ENCODE measurements around the gene SBSN.

The SBSN gene

DNA sequence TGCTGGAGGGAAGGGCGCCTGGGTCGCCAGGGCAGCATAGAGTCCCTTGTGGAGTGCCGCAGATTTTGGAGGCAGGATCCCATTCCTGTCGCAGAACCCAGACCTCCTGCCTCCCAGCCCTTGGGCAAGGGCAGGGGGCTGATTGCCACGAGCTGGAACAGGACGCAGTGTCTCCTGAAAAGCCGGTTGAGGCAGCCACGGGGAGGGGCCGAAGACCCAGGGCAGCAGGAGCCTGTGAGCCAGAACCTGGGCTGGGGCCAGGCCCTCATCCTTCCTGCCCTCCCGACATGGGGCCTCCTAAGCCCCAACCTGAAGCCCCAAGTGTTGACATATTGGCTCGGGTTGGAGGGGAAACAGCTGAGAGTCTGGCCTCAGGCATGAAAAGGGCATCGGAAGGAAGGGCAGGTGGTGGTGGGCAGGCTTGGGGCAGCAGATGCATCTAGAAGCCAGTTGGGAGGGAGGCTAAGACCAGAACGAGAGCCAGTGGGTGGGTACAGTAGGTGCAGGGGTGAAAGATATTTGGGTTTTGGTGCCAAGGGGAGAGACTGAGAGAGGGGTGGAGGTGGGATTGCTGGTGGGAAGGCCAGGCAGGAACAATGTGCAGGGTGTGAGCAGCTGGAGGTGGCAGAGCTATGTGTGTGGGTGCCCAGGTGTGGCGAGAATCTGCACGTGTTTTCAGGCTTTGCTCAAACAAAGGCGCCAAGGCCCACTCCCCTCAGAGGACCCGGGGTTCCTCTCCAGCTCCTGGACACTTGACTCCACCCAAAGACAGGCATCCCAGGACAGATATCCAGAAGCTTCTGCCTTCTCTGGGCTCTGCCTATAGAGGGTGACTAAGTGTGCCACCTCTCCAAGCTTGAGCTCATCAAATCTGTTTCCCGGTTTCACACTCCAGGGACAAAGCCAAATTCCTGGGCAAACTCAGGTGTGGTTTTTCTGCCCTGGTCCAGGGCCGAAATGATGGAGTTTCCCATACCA is 1.4 kb upstream of the SBSN start:
- no peak for DNase-seq

DNA sequence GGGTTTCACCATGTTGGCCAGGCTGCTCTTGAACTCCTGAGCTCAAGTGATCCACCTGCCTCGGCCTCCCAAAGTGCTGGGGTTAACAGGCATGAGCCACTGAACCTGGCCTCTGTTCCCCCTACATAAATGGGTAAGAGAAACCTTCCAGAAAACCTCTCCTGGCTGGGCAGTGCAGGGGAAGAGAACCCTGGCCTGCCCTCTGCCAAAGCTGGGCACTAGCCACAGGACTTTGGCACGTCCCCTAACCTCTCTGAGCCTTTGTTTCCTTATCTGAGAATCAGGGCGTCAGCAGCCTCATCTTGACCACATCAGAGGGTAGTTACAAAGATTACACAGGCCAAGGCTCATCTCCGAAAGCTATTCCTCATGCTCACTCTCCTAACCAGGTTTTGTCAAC is 2.2 kb downstream of the SBSN start:
- no peak for DNase-seq

DNA sequence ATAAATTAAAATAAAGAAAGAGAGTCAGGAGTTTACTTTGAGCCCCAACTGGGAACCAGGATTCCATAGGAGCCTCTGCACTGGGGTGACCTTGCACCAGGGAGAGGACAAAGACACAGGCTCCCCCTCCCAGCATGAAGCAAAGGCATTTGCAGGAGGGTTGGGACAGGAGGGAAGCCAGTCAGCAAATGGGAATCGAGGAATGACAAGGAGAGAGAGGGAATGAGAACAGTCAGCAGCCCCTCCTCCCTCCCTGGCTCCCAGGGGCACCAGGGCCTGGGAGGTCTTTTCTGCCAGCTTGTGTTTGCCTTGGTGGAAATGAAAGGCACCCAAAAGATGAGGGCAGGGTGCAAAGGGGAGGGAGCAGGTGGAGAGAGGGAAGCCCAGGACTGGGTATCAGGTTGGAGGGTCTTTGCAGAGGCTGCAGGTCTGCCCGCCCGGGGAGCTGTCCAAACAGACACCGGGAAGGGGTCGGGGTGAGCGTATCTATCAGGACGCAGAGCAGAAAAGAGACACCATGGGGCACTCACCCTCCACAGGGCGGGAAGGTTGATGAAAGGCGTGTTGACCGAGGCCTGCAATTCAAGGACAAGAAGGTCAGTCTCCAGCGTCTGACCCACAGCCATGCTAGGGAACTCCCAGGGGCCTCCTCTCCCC is 3.8 kb downstream of the SBSN start:
- DNase-seq: no peak

DNA sequence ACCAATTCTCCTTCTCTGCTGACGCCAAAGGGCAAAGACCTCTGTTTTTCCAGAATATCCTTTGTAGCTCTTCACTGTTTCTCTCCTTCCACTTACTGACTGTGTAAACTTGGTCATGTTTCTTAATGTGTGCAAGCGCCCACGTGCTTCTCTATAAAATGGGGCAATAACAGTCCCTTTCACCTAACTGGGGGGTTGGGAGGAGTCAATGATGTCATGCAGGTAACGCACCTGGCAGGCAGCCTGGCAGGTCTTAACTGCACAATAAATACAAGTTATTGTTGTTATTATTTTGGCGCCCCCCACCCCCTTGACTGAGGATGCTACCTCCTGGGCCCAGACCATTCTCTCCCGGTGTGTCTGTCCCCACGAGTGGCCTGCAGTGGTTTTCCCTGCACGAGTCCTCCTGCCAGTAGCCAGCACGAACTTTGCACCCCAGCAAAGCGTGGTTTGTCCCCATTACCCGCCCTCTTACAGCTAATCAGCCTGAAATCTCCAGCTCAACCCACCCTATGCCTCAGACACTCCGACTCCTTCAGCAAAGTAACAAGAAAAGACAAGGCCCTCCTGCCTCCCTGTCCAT is 5.3 kb downstream of the SBSN start:
- DNase-seq: no peak

DNA sequence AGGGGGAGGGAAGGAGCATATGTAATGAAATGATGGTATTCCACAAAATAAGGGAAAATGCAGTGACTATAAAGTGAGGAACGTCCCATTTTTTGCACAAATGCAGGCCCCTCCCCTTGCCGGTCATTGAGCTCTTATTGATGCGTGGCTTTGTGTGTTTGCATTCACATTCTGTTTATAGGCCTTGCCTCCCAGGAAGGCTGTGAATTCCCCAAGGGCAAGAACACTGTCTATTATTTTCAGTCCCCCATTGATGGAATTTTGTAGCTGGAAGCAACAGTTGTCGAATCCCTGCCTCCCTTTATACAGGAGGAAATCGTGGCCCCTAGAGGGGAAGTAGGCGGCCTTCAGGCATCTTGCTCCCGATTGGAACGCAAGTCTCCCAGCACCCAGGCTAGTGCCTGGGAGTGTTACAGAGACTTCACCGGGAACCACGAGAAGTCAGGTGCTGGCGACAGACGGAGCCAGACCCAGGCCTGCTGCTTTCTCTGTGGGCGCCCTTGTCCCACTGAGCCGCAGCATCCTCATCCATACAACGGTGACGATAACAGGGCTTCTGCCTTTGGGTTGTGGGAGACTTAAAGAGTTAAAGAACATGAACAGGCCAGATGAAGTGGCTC is 6.9 kb downstream of the SBSN start:
- no peak for DNase-seq

DNA sequence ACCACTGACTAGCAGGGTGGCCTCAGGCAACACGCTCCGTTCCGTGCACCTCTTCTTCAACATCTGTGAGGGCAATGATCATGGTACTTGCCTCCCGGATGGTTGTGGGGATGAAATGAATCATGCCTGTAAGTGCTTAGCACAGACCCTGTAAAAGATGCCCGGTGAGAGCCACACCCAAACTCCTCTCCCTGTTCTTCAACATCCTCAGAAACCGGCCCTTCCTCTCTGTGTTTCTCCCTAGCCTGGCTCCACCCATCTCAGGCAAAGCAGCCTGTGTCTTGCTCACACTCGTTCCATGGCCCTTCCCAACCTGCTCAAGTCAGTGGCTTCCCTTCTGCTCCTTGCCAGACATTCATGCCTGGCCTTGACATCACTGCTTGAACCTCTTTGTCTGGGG is 8.8 kb downstream of the SBSN start:
- no peak for DNase-seq

DNA sequence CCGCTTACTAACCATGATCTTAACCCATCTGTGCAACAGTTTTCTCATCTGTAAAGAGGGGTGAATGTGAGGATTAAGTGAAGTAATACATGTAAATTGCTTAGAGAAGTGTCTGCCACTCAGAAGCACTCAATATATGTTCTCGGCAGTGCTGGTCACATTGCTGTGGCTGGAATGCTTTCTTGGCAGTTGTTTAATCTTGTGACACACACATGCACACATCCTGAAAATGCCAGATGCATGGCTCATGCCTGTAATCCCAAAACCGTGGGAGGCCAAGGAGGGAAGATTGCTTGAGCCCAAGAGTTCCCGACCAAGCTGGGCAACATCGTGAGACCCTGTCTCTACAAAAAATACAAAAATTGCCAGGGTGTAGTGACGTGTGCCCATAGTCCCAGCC is 9.8 kb downstream of the SBSN start:
- no peak for DNase-seq

DNA sequence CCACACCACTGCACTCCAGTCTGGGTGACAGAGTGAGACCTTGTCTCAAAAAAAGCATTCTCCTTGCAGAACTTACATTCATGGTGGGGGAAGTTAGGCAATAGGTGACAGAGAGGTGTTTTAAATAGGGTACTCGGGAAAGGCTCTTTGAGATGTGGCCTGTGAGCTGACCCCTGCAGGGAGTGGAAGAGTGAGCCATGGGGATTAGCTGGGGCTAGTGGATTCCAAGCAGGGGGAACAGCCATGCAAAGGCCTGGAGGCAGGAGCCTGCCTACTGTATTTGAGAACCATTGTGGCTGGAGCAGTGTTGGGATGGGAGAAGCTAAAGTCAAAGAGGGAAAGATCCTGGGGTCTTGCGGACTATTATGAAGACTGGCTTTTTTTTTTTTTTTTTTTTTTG is 10.8 kb downstream of the SBSN start:
- DNase-seq: no peak

DNA sequence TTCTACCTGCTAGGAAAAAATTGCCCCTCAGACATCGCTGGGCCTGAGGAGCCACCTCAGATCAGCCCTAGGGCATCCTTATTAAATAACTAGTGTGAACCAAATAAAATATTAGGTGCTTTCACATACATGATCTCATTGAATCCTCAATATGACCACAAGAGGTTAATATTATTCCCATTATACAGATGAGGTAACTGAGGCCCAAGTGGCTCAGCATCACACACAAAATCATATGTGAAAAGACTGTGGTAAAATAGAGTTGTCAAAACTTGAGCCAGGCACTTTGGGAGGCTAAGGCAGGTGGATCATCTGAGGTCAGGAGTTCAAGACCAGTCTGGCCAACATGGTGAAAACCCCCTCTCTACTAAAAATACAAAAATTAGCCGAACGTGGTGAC is 11.8 kb downstream of the SBSN start:
- DNase-seq: no peak

DNA sequence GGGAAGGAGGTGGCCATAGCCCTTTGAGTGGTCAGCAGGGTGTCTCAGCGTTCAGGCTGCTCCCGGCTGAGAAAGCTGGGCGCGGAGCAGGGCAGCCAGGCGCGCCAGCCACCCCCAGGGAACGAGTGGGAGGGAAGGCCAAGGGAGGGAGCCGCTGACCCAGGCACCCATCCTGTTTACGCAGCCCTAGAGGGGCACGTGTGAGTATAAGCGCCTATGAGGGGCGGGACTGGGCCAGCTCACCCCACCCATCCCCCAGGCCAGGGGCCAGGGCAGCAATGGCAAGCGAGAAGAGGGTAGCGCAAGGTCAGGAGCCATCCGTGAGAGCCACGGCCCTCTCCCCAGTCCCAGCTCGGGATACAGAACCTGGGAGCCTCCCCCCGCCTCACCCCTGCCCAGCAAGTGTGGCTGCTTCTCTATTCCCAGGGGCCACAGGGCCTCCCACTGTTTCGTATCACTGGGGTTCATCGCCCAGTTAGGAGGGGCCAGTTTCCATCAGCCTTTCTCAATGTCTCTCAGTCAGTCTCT is 13.8 kb downstream of the SBSN start:
- DNase-seq: no peak

DNA sequence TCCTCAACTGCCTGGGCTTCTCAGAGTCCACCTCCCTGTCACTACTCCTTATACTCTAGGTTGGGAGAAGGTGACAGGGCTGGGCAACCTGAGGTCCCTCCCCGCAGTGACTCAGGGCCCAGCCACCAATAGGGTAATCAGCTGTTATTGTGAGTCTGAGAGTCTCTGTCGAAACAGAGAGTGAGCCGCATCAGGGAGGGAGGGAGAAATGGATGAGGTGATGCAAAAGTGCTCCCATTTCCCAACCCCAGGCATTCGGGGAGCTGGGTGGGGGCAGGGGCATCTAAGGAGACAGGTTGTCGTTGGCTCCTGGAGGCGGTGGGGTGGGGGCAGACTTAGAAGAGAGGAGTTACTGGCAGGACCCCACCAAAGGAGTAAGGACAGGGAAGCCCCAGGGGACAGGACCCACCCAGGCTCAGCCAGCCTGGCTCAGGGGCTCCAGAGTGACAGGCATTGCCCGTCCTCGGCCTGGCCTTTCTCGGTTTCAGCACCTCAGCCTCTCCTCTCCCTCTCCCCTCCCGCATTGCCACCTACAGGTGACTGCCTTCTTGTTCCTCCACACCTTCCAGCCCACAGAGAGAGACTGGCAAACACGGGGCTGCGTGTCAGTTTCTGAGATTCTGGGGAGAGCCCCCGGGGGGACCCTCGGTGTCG is 14.4 kb downstream of the SBSN start, which contains the start of gene DMKN:
TSS of gene DMKN (minus strand) at position 22 of the 654 bp plus-strand sequence. CDS start 174 bp downstream, outside the sequence.
- no peak for DNase-seq

DNA sequence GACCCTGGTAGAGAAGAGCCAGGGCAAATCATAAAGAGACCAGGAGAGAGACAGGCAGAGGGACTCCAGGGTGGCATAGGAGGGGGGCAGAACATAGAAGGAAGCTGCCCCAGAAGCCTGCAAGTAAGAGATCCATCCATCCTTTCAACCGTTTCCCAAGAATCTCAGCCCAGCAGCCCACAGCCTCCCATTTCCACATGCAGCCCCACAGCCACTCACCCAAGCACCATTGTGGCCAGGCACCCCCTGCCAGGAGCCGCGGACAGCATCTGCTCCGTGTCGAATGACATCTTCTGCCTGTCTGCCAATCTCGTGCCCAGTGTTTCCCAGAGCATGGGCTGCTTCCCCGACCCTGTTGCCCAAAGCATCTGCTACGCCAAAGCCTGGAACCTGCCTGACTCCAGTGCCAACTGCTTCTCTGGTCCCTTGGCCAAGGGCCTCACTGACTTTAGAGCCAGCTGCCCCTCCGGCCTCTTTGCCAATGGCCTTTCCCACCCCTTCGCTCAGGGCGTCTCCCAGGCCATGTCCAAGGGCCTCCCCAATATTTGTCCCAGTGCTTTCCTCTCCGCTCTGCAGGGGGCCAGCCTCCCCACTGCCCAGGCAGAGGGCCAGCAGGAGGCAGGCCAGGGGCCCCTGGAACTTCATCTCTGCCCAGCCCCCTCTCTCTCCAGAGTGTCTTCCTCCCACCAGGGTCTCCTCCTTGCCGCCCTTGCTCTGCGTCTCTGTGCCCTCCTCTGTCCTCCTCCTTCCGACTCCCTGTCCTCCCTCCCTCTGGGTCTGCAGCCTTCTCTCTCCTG is 15.1 kb downstream of the SBSN start:
- DNase-seq: no peak

DNA sequence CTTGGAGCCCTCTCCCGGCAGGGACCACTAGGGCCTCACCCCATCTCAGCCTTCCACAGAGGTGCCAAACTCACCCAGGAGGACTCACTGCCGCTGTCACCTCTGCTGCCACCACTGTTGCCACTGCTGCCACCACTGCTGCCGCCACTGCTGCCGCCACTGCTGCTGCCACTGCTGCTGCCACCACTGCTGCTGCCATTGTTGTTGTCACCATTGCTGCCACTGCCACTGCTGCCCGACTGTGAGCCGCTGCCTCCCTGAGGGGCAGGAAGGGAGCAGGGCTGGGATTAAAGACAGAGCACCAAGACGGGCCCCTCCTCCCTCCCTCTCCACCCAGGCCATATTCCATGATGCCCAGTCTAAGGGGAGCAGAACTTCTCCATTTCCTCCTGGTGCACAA is 16.8 kb downstream of the SBSN start:
- no peak for DNase-seq

DNA sequence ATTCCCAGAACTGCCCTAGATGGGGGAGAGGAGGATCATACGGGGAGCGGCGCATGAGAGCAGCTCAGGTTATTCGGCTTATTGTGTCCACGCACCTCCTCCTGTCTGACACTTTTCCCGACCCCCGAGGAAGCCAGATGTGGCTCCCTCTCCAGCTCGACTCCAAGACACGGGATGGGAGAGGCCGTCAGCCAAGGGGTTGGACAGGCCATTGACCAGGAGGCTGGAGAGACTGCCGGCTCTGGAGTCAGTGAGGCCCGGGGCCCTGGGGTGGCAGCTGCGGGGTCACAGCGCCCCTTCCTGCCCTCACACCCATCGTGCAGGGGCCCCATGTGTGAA is 17.5 kb downstream of the SBSN start:
- no peak for DNase-seq

DNA sequence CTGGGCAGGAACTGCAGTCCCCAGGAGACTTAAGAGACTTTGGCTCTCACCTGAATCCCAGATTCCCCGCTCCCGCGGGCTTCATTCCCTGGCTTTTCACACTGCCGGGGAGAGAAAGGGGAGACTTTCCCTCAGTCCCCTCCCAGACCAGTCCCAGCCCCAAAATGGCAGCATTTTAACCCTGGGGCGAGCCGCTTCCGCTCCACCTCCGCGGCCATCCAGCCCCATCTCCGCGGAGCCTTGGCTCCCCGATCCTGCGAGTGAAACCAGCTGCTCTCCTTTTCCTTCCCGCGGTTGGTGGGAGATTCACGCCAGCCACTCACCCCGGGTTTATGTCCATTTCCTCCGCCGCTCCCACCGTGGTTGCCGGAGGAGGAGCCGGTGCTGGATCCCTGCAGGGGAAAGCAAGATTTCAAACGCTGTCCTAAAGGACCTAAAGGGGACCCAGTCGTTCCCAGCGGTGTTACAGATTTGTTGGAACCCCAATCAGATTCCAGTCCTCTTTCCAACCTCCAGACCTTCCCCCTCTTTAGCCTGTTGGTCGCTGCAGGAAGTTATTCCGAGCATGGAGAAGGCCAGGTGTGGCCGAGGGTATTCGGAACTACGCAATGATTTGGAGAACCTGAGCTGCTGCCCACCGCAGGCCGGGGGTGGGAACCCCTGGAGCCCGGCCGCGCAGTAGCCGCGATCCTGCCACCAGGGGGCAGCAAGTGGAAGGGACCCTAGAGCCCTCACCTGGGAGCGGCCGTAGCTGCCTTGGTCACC is 18.1 kb downstream of the SBSN start:
- DNase-seq: peak; percentile 63 to 72

DNA sequence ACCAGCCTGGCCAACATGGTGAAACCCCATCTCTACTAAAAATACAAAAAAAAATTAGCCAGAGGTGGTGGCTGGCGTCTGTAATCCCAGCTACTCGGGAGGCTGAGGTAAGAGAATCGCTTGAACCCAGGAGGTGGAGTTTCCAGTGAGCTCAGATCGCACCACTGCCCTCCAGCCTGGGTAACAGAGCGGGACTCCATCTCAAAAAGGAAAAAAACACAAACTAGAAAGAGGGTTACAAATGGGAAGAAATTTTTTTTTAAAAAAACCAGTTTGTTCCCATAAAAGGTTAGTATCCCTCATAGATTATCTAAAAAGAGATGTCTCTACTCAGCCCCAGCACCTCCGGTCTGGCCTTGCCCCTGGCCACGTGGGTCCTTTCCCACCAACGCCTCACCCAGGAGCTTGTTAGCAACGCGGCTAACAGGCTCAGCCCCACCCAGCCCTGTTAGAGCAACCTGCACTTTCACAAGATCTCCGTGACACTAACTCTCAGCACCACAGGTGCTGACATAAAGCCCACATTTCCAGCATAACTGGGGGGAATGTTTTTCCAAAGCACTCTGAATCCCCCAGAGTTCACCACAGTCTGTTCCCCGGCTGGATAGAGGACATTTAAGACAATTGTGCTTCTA is 19.0 kb downstream of the SBSN start:
- peak; percentile 37 to 53 for DNase-seq

DNA sequence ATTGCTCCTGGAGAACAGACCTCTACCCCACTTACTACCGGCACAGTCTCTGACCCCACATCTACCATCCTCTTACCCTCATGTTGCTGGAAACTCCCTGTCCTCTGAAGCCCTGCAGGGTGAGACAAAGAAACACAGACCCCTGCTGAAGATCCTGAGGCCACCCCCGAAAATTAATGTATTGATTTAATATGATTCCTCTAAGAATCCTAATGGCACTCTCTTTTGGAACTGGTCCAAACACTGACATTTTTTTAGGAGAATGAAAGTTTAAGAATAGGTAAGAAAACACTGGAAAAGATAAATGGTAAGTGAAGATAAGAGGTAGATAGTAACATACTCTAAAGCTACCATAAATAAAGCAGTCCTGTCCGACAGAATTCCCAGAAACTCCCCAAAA is 20.0 kb downstream of the SBSN start:
- no peak for DNase-seq

DNA sequence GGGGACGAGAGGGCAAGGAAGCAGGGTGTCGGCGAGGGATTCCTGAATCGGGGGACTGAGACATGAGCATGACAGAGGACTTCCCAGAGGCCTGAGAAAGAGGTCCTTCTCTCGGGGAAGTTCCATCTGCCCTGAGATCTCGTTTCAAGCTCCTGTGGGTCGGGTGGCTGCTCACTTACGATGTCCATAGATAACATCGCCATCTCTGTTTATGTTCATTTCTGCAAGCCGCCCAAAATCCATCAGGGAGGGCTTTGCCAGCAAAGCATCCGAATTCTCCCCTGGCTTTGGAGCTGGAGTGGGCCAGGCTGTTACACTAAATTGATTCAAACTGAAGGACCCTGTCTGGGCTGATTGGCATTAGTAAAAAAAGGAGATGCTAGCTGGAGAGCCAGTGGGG is 20.6 kb downstream of the SBSN start:
- no peak for DNase-seq

DNA sequence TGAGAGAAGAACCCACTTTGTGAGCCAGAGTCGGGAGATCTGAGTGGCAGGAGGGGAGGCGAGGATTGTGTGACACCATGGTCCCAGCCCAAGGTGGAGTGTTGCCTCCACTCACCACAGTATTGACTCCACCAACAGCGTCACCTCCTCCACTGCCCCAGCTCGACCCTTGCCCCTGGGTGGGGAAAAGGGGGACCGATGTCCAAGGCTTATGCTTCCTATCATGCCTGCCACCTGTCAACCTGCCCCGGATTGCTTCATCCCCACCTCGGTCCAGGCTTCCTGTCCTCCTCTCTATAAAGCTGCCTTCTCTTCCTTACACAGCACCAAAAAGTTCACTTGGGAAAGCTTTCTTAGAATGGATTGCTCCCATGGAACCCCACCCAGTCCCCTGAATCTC is 22.1 kb downstream of the SBSN start:
- no peak for DNase-seq

DNA sequence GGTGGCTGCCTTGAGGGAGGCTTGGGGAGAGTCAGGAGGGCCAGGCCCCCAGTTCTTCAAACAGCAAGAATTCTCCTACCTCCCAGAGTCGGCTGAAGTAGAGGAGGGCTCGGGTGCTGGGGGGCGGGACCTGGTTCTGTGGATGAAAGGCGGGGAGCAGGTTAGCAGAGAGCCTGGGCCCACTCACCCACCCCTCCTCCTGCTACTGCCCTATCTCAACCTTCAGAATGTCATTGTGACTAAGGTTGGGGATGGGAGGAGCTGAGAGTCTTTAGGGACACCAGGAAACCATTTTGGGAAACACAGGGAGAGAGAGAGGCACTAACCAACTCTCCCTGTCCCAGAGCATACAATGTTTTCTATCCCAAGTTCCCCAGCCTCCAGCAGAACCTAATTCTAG is 25.4 kb downstream of the SBSN start:
- no peak for DNase-seq

DNA sequence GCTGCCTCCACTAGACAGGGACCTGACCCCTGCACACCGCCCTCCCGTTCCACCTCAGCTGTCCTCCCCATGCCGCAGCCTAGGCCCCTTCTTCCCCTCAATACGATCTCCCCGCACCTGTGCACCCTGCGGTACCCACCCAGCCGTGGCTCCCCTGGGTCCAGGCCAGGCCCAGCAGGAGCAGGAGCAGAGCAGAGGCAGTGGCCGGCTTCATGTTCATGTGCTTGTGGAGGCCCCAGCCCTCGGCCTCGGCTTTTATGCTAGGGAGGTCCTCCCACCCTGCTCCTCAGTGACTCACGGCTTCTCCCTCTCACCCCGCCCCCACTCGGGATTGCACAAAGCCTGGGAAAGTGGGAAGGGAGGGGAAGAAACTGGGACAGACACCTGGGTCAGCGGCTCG is 26.4 kb downstream of the SBSN start:
- no peak for DNase-seq

All from CD4-positive, alpha-beta T cell treated with Interferon alpha-2 for 1 hour (primary cell).